IMR-90 (cell line): ENCODE data around the gene APPL2. TPM values are rescaled to one million over a fixed set of nuclear protein-coding genes. Genes with fewer than 3 reads are reported as not detected.

Experiments
- ATAC-seq: fragments of 200-7000 bp; cut with Tn5 transposase; 2 replicates; pipeline ENCODE4 v1.9.1; 2020; ENCODE audit warnings: low read depth, mild to moderate bottlenecking, moderate library complexity
- BruUV-seq: library from RNA; stranded (reverse); fragments of 400-500 nt; replicated peaks from 2 replicates; lab custom pipeline; 2021; lab: Mats Ljungman, UMichigan
- CTCF ChIA-PET: fragments of 300-600 bp; formaldehyde crosslinking; extraction: SDS; loops from one replicate; lab custom pipeline; 2021; ENCODE audit warnings: antibody characterized with exemption; lab: Yijun Ruan, JAX
- POLR2A ChIA-PET: fragments of 300-600 bp; sonication (Branson Sonifier 250); formaldehyde crosslinking; loops from one replicate; lab custom pipeline; 2022; ENCODE audit warnings: antibody characterized with exemption; ENCODE audit not compliant: unreplicated experiment; lab: Charles Lee
- DNase-seq: peaks from one replicate; pipeline ENCODE4 v3.0.0; 2013
- H2AFZ ChIP-seq: replicated peaks from 2 replicates; pipeline ENCODE3; 2013; ENCODE audit warnings: low read length, mild to moderate bottlenecking; ENCODE audit not compliant: poor library complexity
- H2AK5ac ChIP-seq: 2 replicates; pipeline ENCODE4 v1.6.1; 2013; ENCODE audit warnings: low read depth, low read length, inconsistent platforms
- H2AK9ac ChIP-seq: replicated peaks from 2 replicates; pipeline ENCODE3; 2013; ENCODE audit warnings: mild to moderate bottlenecking, low read depth, low read length, moderate library complexity; ENCODE audit not compliant: poor library complexity
- H2BK120ac ChIP-seq: 2 replicates; pipeline ENCODE4 v1.6.1; 2013; ENCODE audit warnings: low read depth, low read length, inconsistent platforms
- H2BK15ac ChIP-seq: 3 replicates; pipeline ENCODE4 v1.6.1; 2013; ENCODE audit warnings: low read depth, low read length, inconsistent platforms
- H2BK20ac ChIP-seq: 2 replicates; pipeline ENCODE4 v1.6.1; 2013; ENCODE audit warnings: low read depth, mild to moderate bottlenecking, inconsistent platforms, low read length, moderate library complexity
- H2BK5ac ChIP-seq: 2 replicates; pipeline ENCODE4 v1.6.1; 2013; ENCODE audit warnings: mild to moderate bottlenecking, low read depth, low read length, inconsistent platforms; ENCODE audit not compliant: poor library complexity, severe bottlenecking
- H3K14ac ChIP-seq: replicated peaks from 2 replicates; pipeline ENCODE4 v1.6.1; 2013; ENCODE audit warnings: low read depth, low read length, inconsistent platforms
- H3K18ac ChIP-seq: 2 replicates; pipeline ENCODE4 v1.6.1; 2013; ENCODE audit warnings: low read depth, low read length, control low read depth
- H3K23ac ChIP-seq: 2 replicates; pipeline ENCODE4 v1.6.1; 2013; ENCODE audit warnings: low read depth, low read length, inconsistent platforms
- H3K27ac ChIP-seq: 2 replicates; pipeline ENCODE4 v1.5.1; 2013; ENCODE audit warnings: mild to moderate bottlenecking, control low read depth, low read length; ENCODE audit not compliant: insufficient read depth
- H3K27me3 ChIP-seq: 2 replicates; pipeline ENCODE4 v1.6.1; 2013; ENCODE audit warnings: low read length; ENCODE audit not compliant: control insufficient read depth, insufficient read depth
- H3K36me3 ChIP-seq: 2 replicates; pipeline ENCODE4 v1.6.1; 2013; ENCODE audit warnings: low read length, mixed read lengths; ENCODE audit not compliant: control insufficient read depth, insufficient read depth
- H3K4ac ChIP-seq: 2 replicates; pipeline ENCODE4 v1.6.1; 2013; ENCODE audit warnings: low read depth, low read length, inconsistent platforms
- H3K4me1 ChIP-seq: 2 replicates; pipeline ENCODE4 v1.6.1; 2013; ENCODE audit warnings: low read length, mixed read lengths; ENCODE audit not compliant: control insufficient read depth, insufficient read depth
- H3K4me2 ChIP-seq: 2 replicates; pipeline ENCODE4 v1.6.1; 2013; ENCODE audit warnings: low read depth, mild to moderate bottlenecking, control low read depth, low read length, moderate library complexity
- H3K4me3 ChIP-seq: 2 replicates; pipeline ENCODE4 v1.5.1; 2013; ENCODE audit warnings: low read depth, mild to moderate bottlenecking, control low read depth, low read length, moderate library complexity; ENCODE audit not compliant: insufficient read depth
- H3K56ac ChIP-seq: 2 replicates; pipeline ENCODE4 v1.6.1; 2013; ENCODE audit warnings: low read length, inconsistent platforms; ENCODE audit not compliant: insufficient read depth; ENCODE audit errors: extremely low read depth
- H3K79me1 ChIP-seq, 2 experiments: 2 replicates each; pipeline ENCODE4 v1.6.1; 2013; ENCODE audit warnings: low read length in 2 of 2, inconsistent platforms in 1 of 2, low read depth in 1 of 2
- H3K9ac ChIP-seq: 2 replicates; pipeline ENCODE4 v1.6.1; 2013; ENCODE audit warnings: low read depth, low read length, control low read depth
- H3K9me1 ChIP-seq: 2 replicates; pipeline ENCODE4 v1.6.1; 2013; ENCODE audit warnings: low read length, inconsistent platforms; ENCODE audit not compliant: insufficient read depth
- H3K9me3 ChIP-seq: 2 replicates; pipeline ENCODE4 v1.6.1; 2013; ENCODE audit warnings: low read length; ENCODE audit not compliant: control insufficient read depth, insufficient read depth
- H4K20me1 ChIP-seq: 2 replicates; pipeline ENCODE4 v1.6.1; 2013; ENCODE audit warnings: low read length, inconsistent platforms; ENCODE audit not compliant: insufficient read depth
- H4K5ac ChIP-seq: 2 replicates; pipeline ENCODE4 v1.6.1; 2013; ENCODE audit warnings: mild to moderate bottlenecking, low read depth, low read length, control low read depth
- H4K8ac ChIP-seq, 2 experiments: 2 replicates each; pipeline ENCODE4 v1.6.1; 2013; ENCODE audit warnings: low read depth in 2 of 2, low read length in 2 of 2, control low read depth in 1 of 2, inconsistent platforms in 1 of 2
- H4K91ac ChIP-seq: 2 replicates; pipeline ENCODE4 v1.6.1; 2013; ENCODE audit warnings: low read depth, low read length, inconsistent platforms; ENCODE audit not compliant: insufficient read depth
- BHLHE40 ChIP-seq: fragments of 150-350 bp; IDR thresholded peaks from 2 replicates; pipeline ENCODE4 v1.6.1; 2016; ENCODE audit warnings: mild to moderate bottlenecking, low read depth, low read length
- CEBPB ChIP-seq: IDR thresholded peaks from 2 replicates; pipeline ENCODE4 v1.6.1; 2012; ENCODE audit warnings: low read depth, low read length, improper control_type of control experiment
- MAZ ChIP-seq: IDR thresholded peaks from 2 replicates; pipeline ENCODE4 v1.6.1; 2012; ENCODE audit warnings: low read depth, mild to moderate bottlenecking, low read length, improper control_type of control experiment, moderate library complexity, borderline replicate concordance
- MXI1 ChIP-seq: IDR thresholded peaks from 2 replicates; pipeline ENCODE4 v1.6.1; 2012; ENCODE audit warnings: low read depth, mild to moderate bottlenecking, low read length, moderate library complexity, borderline replicate concordance
- NFE2L2 ChIP-seq: fragments of 150-350 bp; IDR thresholded peaks from 2 replicates; pipeline ENCODE4 v1.6.1; 2016; ENCODE audit warnings: low read depth, mild to moderate bottlenecking, low read length
- WGBS, 2 experiments: methylation state at CpG; one replicate each; pipeline versions ENCODE4 v1.1.5 to v1.1.7; 2013; ENCODE audit warnings: missing lambda C conversion rate in 2 of 2; ENCODE audit not compliant: insufficient read length in 1 of 2; ENCODE audit errors: extremely low coverage in 2 of 2; 5-methylcytosine and 5-hydroxymethylcytosine counted together
- dilution Hi-C: fragments of 300-500 bp; cut with HindIII; formaldehyde crosslinking; loops from one replicate; pipeline ENCODE4 v1.14.3; 2018; ENCODE audit warnings: low sequenced_read_pairs; ENCODE audit not compliant: unreplicated experiment
- in situ Hi-C: fragments of 300-500 bp; cut with MboI; formaldehyde crosslinking; loops from 3 replicates; pipeline ENCODE4 v1.14.3; 2019; ENCODE audit warnings: low sequenced_read_pairs, inconsistent platforms, mixed read lengths
- intact Hi-C: fragments of 100-400 bp; cut with micrococcal nuclease; formaldehyde crosslinking; loops from 2 replicates; pipeline ENCODE4 v1.10.0; 2022
- polyA plus RNA-seq, 3 experiments: library from polyadenylated mRNA; depleted of rRNA; stranded (reverse); fragments of >200 nt; gene quantifications; 2 replicates each; pipeline ENCODE4 v1.2.3, GENCODE V29; 2012; ENCODE audit warnings: low replicate concordance in 1 of 3
- total RNA-seq: library from RNA; depleted of rRNA; stranded (reverse); fragments of >200 nt; gene quantifications from 2 replicates; pipeline ENCODE4 v1.2.3, GENCODE V29; 2012

Gene APPL2
- total and polyA plus RNA-seq, 2 of the 4 experiments (the other 2 are of a cell fraction): 42.3 to 65.8 TPM

DNA sequence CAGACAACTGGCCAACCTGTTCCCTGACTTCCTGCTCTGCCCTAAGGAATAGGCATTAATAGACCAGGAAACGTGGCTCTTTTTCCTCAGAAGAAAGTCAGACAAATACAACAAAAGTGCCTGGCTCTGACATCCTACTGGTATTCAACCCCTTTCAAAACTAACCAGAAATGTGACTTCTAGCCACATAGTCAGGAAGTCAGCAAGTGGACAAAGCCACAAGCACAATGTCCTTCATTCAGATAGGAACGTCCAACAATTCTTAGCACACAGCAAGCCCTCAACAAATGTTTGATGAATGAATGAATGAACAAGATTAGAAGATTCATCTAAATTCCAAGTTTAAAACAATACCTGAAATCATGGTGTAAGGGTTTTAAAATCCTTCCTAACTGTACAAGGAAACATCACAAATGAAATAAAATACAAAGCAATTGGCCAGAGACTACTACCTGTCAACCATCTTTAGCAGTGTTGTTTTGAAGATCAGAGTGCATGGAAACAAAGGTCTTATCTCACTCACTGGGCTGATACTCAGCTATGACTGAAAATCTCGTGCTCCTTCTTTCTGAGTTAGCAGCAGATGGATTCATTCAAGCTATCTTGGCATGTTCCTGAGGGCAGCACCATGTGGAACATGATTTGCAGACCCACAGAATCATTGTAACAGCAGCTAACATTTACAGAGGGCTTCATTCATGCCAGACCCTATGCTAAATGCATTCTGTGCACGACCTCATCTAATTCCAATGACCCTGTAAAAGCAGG lies 16.5 kb downstream of the APPL2 start:
- Histone ChIP-seq H3K4me1 (peaks cover 10% of the 10 kb centered on the region; the same call in 1 of the 2 replicates), H3K27me3 (no peaks in the 10 kb centered on the region), H2BK5ac (no peak overlapping the region), H4K20me1 (peaks cover 32% of the 10 kb centered on the region; the same call in 1 of the 2 replicates), H2AFZ (no peak overlapping the region), H3K27ac (no peak overlapping the region), H2AK9ac (no peak overlapping the region), H3K23ac (peak overlapping the region; percentile 54; the same call in 1 of the 2 replicates), H2AK5ac (no peak overlapping the region), H4K8ac (peak overlapping the region in 1 of 2 experiments; percentile 38; a peak in 1 of 4 replicates), H3K14ac (peak overlapping the region; percentile 4; the same call in 1 of the 2 replicates), H4K91ac (peak overlapping the region; percentile 3; the same call in 1 of the 2 replicates), H2BK120ac (no peak overlapping the region), H3K79me1 (peaks cover 56 to 83% of the 10 kb centered on the region in 2 experiments), H3K4ac (no peak overlapping the region; the same call in 1 of the 2 replicates), H4K5ac (no peak overlapping the region), H3K9me1 (peaks cover 51% of the 10 kb centered on the region), H3K36me3 (peaks cover 52% of the 10 kb centered on the region), H3K18ac (no peak overlapping the region), H3K56ac (no peak overlapping the region), H3K4me3 (no peak overlapping the region), H2BK20ac (no peak overlapping the region), H3K9ac (no peak overlapping the region), H2BK15ac (no peak overlapping the region), H3K4me2 (no peak overlapping the region), H3K9me3 (no peaks in the 10 kb centered on the region)
- ChIA-PET CTCF (interaction anchor here (0.6 kb wide), 1 partner anchor 163 kb away, joined by 3 read pairs; no protein-coding TSS in a partner anchor), POLR2A (no interaction called here)
- intact Hi-C loops: no loop called here
- 57% methylated on average over 2 of the region's 4 CpGs; no CpG with 5 or more reads in 1 of the 2 experiments for WGBS, 2 experiments
- no peak for ATAC-seq
- no TSS peak for BruUV-seq
- DNase-seq: no peak
- TF ChIP-seq NFE2L2: no peak
- TF ChIP-seq BHLHE40: no peak
- no peak for TF ChIP-seq CEBPB
- no peak for TF ChIP-seq MXI1
- no peak for TF ChIP-seq MAZ
- in situ Hi-C loops: loop anchor here (25.0 kb wide), 1 partner anchor 168 kb away; no protein-coding TSS in a partner anchor
- dilution Hi-C loops: no loop called here
